Uterus (tissue), 2 donors: ENCODE measurements around the gene CTBS.

Experiments used
- CTCF ChIP-seq, 4 experiments: fragments of 200-600 bp in 2 of 4; fragments of 450-650 bp in 2 of 4; sonication (generic) in 2 of 4; IDR thresholded peaks; one replicate each; pipeline ENCODE4 v1.5.1; 2016 to 2019; ENCODE audit warnings: antibody characterized with exemption in 4 of 4, mild to moderate bottlenecking in 2 of 4, moderate library complexity in 1 of 4
- POLR2A ChIP-seq, 2 donors: fragments of 450-650 bp; IDR thresholded peaks; one replicate each; pipeline ENCODE4 v1.6.1; 2016; ENCODE audit warnings: antibody characterized with exemption in 2 of 2, mild to moderate bottlenecking in 1 of 2, moderate library complexity in 1 of 2

GRCh38 chr1:84587099-84587498 lies 12.9 kb upstream of the CTBS start:
- TF ChIP-seq CTCF (IDR thresholded peaks at IDR 0.05) (no peak), POLR2A (IDR thresholded peaks at IDR 0.05) (no peak)
